VCaP (cell line): ENCODE measurements around the gene MLLT11.
A peak's percentile ranks its signal among the peaks of the same experiment; 100 is the strongest.

Source experiments
- H3K27ac ChIP-seq: fragments of 450-650 bp; 2 replicates; pipeline ENCODE4 v1.5.1; 2017
- CTCF ChIP-seq: fragments of 450-650 bp; conservative IDR thresholded peaks from 2 replicates; pipeline ENCODE4 v1.5.1; 2017; ENCODE audit warnings: mild to moderate bottlenecking, moderate library complexity

Gene MLLT11

GRCh38 chr1:151048645-151049032 lies 11.6 kb upstream of the MLLT11 start:
- TF ChIP-seq CTCF, result peak; percentile 33
- peak overlapping the region; percentile 98 for H3K27ac ChIP-seq

- H3K27ac ChIP-seq, result peak overlapping the region; percentile 98
- no peak for TF ChIP-seq CTCF
Measured at GRCh38 chr1:151049458-151049857, 10.7 kb upstream of the MLLT11 start.

GRCh38 chr1:151050051-151050688 lies 10.0 kb upstream of the MLLT11 start:
- TF ChIP-seq CTCF, result no peak
- H3K27ac ChIP-seq, result peak overlapping the region; percentile 98; the same call in 1 of the 2 replicates

DNA sequence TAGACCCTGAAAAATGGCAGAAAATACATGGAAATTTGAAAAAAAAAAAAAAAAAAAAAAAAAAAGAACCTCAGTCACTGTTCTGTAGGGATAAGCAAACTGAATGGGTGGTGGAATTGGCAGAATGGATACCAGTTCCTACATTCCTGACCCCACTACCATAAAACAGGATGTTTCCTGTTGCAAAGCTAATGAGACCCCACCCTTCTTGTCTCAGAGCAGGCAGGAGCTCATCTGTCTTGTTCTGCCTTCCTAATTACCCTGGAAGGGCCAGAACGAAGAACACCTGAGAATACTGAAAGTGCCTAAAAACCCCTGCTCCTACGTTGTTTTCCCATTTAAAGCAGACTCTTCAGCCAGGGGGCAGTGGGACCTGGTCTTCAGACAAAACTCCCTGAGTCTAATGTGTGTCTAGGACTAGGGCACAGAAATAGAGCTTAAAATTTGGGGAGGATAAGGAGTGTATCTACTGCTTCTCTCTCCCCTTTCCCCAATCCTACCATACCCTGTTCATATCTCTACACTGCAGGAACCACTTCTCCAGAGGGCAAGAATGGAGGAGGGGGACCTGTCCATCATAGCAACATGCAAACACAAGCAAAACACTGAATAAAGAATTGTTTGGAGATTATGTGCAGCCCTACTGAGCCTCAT lies 8.7 kb upstream of the MLLT11 start:
- TF ChIP-seq CTCF, result no peak
- H3K27ac ChIP-seq, result no peak overlapping the region; the same call in 1 of the 2 replicates

GRCh38 chr1:151054971-151055547 lies 5.1 kb upstream of the MLLT11 start:
- peak overlapping the region; percentile 99 for H3K27ac ChIP-seq
- no peak for TF ChIP-seq CTCF

GRCh38 chr1:151055581-151055980 lies 4.6 kb upstream of the MLLT11 start:
- peak overlapping the region; percentile 99 for H3K27ac ChIP-seq
- no peak for TF ChIP-seq CTCF

GRCh38 chr1:151056149-151056548 lies 4.0 kb upstream of the MLLT11 start:
- TF ChIP-seq CTCF, result no peak
- H3K27ac ChIP-seq, result peak overlapping the region; percentile 99
